Testis (tissue), 3 donors: Measurements from ENCODE around the gene FPR1. TPM values are rescaled to one million over a fixed set of nuclear protein-coding genes. Genes with fewer than 3 reads are reported as not detected.
A peak's percentile ranks its signal among the peaks of the same experiment; 100 is the strongest.

Experiments used
- DNase-seq: peaks from one replicate; pipeline ENCODE4 v3.0.0-alpha.2; 2019
- H3K27ac ChIP-seq, 2 donors: fragments of 200-600 bp; sonication (generic); one replicate each; pipeline ENCODE4 v1.5.1; 2019
- H3K27me3 ChIP-seq: fragments of 200-600 bp; sonication (generic); one replicate; pipeline ENCODE4 v1.5.1; 2019
- H3K36me3 ChIP-seq: fragments of 200-600 bp; sonication (generic); one replicate; pipeline ENCODE4 v1.5.1; 2017; ENCODE audit warnings: low read depth; ENCODE audit errors: missing control alignments
- H3K4me1 ChIP-seq: fragments of 200-600 bp; sonication (generic); one replicate; pipeline ENCODE4 v1.5.1; 2019
- H3K4me3 ChIP-seq, 2 donors: fragments of 200-600 bp; sonication (generic); one replicate each; pipeline ENCODE4 v1.5.1; 2017 to 2019
- H3K9me3 ChIP-seq: fragments of 200-600 bp; sonication (generic); one replicate; pipeline ENCODE4 v1.5.1; 2017
- POLR2A ChIP-seq: fragments of 450-650 bp; IDR thresholded peaks from one replicate; pipeline ENCODE4 v1.6.1; 2017; ENCODE audit warnings: antibody characterized with exemption, mild to moderate bottlenecking, moderate library complexity
- WGBS, 2 donors: methylation state at CpG; one replicate each; pipeline ENCODE4 v1.1.5; 2018; 5-methylcytosine and 5-hydroxymethylcytosine counted together
- intact Hi-C: fragments of 100-400 bp; cut with DNase I; formaldehyde crosslinking; loops from one replicate; pipeline ENCODE4 v1.15.1; 2023; ENCODE audit warnings: low total_unique reads
- polyA plus RNA-seq: library from polyadenylated mRNA; stranded (reverse); fragments of 350-450 nt; fragmentation: Illumina TruSeq; extraction: RNeasy Lipid Tissue Mini Kit (QIAGEN cat#74804); gene quantifications from one replicate; pipeline ENCODE4 v1.2.3, GENCODE V29; 2014; ENCODE audit warnings: low read depth, low replicate concordance; ENCODE audit not compliant: insufficient read depth
- total RNA-seq, 2 donors: library from RNA; depleted of rRNA; stranded (reverse); fragments of >200 nt; gene quantifications; one replicate each; pipeline ENCODE4 v1.2.3, GENCODE V29; 2016
- TF ChIP-seq, protein P1 (sequence below), 3 experiments: fragments of 450-650 bp in 2 of 3; fragments of 200-600 bp in 1 of 3; sonication (generic) in 1 of 3; IDR thresholded peaks; one replicate each; pipeline ENCODE4 v1.5.1; 2016 to 2019; ENCODE audit warnings: antibody characterized with exemption in 3 of 3, mild to moderate bottlenecking in 2 of 3, moderate library complexity in 1 of 3

The FPR1 gene
- total and polyA plus RNA-seq, 3 donors from 2014 or later, result 1.4 to 3.5 (median 2.1) TPM

DNA sequence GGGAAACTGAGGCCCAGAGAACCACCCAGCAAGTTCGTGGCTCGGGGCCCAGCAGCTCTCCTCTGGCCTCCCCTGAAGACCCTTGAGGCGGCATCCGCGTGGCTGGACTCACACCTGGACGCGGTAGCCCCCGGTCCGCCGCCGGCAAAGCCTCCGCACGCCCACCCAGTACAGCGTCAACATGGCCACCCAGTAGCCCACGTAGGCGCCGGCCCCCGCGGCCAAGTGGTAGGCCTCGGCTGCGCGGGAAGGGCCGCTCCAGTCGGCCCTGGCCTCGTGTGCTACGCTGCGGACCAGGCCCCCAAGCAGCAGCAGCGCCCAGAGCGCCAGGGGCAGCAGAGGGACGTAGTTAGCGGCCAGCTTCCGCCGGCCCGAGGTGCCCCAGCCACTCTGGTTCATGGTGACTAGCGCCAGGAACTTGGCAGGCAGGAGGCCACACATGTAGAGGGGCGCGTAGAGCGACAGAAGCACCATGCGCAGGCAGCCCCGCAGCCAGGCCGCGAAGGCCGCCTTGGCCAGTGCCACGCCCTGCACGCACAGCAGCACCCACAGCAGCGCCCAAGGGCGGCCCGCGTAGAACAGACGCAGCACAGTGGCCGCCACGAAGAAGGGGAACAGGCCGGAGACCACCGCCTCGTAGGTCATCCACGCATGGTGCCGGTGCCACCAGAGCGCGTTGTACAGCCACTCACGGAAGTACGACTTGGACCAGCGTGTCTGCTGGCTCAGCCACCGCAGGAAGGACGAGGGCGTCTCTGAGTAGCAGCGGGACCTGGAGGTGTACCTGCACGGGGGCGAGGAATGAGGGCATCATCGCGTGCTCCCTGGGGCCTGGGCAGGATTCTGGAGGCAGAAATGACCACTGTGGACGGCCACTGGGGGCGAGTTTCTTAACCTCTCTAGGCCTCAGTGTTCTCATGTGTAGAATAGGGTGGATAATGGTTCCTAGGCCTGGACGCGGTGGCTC is 38.1 kb downstream of the FPR1 start:
- TF ChIP-seq, protein P1, sequence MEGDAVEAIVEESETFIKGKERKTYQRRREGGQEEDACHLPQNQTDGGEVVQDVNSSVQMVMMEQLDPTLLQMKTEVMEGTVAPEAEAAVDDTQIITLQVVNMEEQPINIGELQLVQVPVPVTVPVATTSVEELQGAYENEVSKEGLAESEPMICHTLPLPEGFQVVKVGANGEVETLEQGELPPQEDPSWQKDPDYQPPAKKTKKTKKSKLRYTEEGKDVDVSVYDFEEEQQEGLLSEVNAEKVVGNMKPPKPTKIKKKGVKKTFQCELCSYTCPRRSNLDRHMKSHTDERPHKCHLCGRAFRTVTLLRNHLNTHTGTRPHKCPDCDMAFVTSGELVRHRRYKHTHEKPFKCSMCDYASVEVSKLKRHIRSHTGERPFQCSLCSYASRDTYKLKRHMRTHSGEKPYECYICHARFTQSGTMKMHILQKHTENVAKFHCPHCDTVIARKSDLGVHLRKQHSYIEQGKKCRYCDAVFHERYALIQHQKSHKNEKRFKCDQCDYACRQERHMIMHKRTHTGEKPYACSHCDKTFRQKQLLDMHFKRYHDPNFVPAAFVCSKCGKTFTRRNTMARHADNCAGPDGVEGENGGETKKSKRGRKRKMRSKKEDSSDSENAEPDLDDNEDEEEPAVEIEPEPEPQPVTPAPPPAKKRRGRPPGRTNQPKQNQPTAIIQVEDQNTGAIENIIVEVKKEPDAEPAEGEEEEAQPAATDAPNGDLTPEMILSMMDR (IDR thresholded peaks at IDR 0.05), result no peak
- no peak for TF ChIP-seq POLR2A
- Histone ChIP-seq H3K27ac (no peak overlapping the region), H3K36me3 (no peaks in the 10 kb centered on the region), H3K4me1 (no peaks in the 10 kb centered on the region), H3K27me3 (no peaks in the 10 kb centered on the region), H3K9me3 (no peaks in the 10 kb centered on the region), H3K4me3 (peak overlapping the region; percentile 23 to 45)
- DNase-seq, result no peak
- intact Hi-C loops, result no loop called here
- WGBS, 2 donors, result 67 to 80% methylated on average over 21 to 72 of the region's 74 CpGs

- intact Hi-C loops, result no loop called here
- Histone ChIP-seq H3K27ac (no peak overlapping the region), H3K36me3 (no peaks in the 10 kb centered on the region), H3K9me3 (no peaks in the 10 kb centered on the region), H3K4me3 (no peak overlapping the region), H3K4me1 (no peaks in the 10 kb centered on the region), H3K27me3 (no peaks in the 10 kb centered on the region)
- 41 to 47% methylated on average over 9 of the region's 9 CpGs for WGBS, 2 donors
- no peak for TF ChIP-seq POLR2A
- TF ChIP-seq, protein P1 (IDR thresholded peaks at IDR 0.05), result no peak
- no peak for DNase-seq
Measured at GRCh38 chr19:51712461-51713081, 39.1 kb downstream of the FPR1 start.

DNA sequence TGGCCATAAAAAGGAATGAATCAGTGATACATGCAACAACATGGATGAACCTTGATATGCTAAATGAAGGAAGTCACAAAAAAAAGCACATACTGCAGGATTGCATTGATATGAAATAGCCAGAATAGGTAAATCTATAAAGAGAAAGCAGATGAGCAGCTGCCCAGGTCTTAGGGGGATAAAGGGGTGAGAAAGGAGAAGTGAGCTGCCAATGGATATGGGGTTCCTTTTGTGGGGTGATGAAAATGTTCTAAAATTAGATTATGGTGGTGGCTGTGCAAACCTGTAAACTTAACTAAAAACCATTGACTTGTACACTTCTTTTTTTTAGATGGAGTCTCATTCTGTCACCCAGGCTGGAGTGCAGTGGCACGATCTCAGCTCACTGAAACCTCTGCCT is 40.0 kb downstream of the FPR1 start:
- Histone ChIP-seq H3K27me3 (no peaks in the 10 kb centered on the region), H3K4me3 (no peak overlapping the region), H3K9me3 (no peaks in the 10 kb centered on the region), H3K36me3 (no peaks in the 10 kb centered on the region), H3K4me1 (no peaks in the 10 kb centered on the region), H3K27ac (no peak overlapping the region)
- no peak for TF ChIP-seq POLR2A
- TF ChIP-seq, protein P1 (IDR thresholded peaks at IDR 0.05), result no peak
- 75 to 88% methylated on average over 1 of the region's 1 CpG for WGBS, 2 donors
- intact Hi-C loops, result no loop called here
- no peak for DNase-seq

- TF ChIP-seq POLR2A, result no peak
- TF ChIP-seq, protein P1 (IDR thresholded peaks at IDR 0.05), result no peak
- 65 to 89% methylated on average over 2 of the region's 2 CpGs for WGBS, 2 donors
- no peak overlapping the region for H3K27ac ChIP-seq
- no peaks in the 10 kb centered on the region for H3K9me3 ChIP-seq
- no peaks in the 10 kb centered on the region for H3K27me3 ChIP-seq
- no peak for DNase-seq
- no peaks in the 10 kb centered on the region for H3K36me3 ChIP-seq
- H3K4me1 ChIP-seq, result peaks cover 2% of the 10 kb centered on the region
- intact Hi-C loops, result no loop called here
- no peak overlapping the region for H3K4me3 ChIP-seq
Measured at GRCh38 chr19:51710163-51710562, 41.5 kb downstream of the FPR1 start.
